Stimulated activated CD4-positive, alpha-beta T cell treated with anti-CD3 and anti-CD28 coated beads, TNF-alpha, amount 100 ng/mL, for 24 hours (primary cell): ENCODE data around the gene AHR.

ENCODE experiments used
- DNase-seq, 3 experiments: peaks; one replicate each; pipeline ENCODE4 v3.0.0-alpha.2; 2020; ENCODE audit warnings: low read depth in 3 of 3

The AHR gene

DNA sequence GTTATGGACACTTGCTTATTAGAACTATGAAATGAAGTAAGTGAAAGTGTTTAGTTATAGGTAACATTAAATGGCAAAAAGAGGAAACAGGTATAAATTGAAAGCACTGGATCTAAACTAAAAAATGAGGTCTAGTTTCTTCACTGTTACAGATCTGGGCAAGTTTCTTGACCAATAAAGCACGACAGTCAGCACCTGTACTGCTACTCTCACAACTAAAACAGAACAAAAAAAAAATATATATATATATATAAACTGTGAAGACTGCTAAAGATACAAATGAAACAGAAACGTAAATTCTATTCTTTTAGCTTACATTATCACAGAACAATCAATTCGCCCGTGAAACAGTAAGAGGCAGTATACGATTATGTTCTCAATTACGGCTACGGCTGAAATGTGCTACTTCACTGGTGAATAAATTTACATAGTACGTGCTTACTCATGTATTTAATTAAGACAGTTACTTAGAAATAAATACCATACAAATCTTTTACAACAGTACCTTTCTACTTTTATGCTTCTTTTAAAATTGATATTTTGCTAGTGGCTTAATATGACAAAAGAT is 4.2 kb downstream of the AHR start:
- DNase-seq: no peak

DNA sequence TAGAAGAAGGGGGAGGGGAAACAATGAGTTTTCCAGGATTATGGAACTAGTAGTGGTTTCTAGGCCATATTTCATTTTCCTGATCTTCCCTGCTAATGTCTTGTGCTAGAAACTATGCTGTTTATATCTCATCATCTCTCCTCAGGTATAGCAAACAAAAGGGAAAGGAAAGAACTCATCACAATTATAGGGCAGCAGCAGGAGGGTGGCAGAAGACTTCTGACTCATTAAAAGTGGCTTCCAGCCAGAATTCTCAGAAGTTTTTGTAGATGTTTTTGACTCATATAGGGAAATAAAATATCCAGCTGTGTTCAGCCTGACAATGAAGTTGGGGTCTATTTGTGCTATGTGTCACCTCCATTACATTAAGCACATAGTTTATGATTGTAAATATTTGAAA is 6.5 kb downstream of the AHR start:
- peak in 1 of 3 experiments; percentile 35 for DNase-seq

DNA sequence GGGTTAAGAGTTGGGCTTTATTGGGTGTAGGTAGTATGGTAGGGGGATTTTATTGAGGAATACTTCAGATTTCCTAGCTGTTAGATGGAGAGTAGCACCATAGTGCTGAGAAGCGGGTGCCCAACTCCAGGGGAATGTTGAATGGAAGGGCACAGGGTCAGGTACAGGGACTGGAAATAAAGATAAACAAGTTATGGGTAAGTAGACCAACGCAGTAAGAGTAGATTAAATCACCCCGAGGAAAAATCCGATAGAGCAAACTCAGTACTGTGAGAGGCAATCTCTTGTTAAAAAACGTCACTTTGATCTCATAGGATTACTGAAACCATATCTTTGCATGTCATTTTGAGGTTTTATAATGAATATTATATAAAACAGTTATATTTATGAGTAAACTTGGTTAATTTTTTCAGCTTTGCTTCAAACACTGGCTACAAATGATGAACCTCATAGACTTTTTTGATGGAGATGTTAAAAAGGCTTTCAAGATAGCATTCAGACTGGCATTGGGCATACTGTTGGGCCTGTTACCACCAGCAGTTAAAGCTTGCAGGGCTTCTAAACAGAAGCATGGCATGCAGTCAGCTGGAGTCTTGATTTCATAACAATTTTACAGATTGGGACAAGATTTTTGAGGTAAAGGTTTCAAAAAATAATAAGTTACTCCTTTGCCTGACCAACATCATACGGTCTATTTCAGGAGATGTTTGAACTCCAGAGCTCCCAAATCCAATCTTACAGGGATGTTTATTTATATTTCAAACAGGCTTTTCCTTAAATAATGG is 7.1 kb downstream of the AHR start:
- DNase-seq: no peak

DNA sequence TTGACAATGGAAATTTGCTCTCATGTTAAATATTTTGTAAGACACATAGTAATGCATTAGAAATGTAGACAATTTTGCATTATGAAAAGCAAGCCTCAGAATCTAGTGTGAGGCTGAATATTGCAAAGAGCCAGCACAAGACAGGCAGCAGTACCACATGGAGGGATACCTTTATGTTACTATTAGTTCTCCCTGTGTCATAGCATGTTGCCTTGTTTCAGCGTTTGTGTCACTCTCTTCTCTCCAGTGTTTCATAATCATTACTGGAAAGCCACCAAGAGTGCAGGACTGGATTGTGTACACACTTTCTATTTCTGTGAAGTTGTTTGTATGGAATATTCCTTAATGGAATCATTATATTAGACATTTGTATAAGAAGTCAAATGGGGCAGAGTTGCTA is 8.5 kb downstream of the AHR start:
- no peak for DNase-seq

DNA sequence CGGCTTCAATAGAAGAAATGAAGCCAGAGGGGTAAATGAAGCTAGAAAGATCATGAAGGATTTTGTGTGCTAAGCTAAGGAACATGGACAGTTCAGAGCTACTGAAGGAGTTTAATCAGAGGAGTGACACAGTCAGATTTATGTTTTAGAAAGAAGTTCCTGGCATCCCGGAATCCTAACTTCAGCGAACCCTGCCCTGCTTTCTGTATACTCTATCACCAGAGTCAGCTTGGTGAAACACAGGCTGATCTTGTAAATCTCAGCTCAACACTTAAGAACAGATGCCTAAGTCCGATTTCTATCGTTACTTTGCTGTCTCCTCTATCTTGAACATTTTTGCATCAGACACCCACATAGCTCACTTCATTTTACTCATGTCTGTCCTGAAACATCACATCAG is 9.1 kb downstream of the AHR start:
- no peak for DNase-seq

DNA sequence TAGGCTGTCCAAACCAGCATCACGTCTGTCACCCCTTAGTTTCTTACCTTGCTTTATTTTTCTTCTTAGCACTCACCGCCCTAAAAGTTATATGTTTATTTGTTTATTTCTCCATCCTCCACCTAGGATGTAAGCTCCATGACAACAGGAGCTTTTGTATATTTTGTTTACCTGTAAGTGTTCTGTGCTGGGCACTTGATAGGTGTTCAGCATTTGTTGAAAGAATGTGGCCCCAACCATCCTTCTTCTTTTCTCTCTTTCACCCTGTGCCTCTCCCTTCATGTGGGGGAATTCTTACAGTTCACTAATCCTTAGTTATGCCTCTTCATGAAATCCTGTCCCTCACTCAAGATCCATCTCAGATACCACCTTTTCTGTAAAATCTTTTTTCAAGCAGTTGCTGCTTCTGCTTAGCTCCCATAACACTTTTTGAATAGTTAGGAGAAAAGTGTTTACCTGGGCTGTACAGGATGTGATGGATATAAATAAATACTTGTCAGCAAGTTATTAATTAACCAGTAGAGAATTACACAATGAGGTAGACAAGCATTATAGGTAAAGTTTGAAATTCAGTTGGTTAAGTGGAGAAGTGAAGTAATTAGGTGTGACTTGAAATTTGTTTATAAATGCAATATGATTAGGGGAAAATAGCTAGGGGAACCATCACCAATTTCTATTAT is 9.7 kb downstream of the AHR start:
- DNase-seq: no peak

DNA sequence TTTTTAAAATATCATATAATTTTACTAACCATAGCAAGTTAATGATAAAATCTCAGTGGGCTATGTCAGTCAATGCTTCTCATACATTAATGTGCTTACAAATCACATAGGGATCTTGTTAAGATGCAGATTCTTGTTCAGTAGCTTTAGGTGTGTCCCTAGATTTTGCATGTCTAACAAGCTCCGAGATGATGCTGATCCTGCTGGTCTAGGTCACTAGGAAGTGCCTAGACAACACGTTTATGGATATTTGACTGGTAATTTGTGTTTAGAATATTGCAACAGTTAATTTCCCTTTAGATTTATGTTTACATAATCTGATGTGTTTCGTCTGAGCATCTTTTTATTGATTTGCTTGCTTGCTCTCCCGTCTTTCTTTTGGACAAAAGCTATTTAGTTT is 12.7 kb downstream of the AHR start:
- no peak for DNase-seq

DNA sequence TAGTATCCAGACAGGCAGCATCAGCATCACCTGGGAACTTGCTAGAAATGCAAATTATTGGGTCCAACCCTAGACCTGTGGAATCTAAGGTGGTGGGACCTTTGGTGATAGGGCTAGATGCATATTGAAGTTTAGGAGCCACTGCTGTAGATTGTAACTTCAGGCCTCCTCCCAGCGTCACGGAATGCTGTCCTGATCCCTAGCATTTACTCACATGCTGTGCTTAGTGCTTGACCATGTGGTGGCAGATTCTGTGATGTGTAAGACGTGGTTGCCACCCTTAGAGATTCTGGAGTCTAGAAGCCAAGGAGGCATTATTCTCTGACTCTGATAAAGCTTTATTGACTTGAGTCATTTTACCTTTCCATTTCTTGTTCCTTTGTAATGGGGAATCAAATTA is 13.5 kb downstream of the AHR start:
- no peak for DNase-seq

DNA sequence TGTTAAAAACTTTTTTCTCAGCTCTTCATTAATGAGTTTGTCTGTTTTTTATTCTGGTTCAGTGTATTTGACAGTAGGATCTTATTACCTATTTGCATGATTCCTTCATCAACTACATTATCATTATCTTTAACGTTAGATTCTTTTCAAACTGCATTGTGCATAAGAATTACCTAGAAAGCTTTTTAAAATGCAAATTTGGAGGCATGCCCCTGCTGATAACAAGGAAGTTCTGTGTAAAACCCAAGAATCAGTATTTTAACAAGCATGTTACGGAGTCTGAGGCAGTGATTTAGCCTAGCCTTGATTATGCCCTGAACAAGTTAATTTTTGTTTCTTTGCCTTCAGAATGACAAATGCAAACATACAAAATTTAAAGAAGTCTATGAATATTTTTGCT is 14.2 kb downstream of the AHR start:
- no peak for DNase-seq

DNA sequence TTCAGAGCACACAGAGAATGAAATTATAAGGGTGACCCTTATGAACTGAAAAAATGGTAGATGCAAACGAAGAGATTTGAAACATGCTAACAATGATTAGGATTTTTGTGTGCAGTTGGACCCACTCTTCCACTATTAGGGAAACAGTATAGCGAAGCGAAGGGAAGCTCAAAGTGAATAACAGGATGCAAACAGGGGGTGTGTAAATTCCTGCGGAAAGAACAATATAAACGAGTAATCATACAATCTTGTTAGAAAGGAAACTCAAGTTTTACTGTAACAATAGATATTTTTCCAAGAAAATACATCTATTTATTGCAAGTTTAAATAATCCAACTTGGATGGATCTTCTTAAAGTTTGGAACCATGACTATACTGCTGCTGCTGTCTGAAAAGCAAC is 14.7 kb downstream of the AHR start:
- DNase-seq: no peak

DNA sequence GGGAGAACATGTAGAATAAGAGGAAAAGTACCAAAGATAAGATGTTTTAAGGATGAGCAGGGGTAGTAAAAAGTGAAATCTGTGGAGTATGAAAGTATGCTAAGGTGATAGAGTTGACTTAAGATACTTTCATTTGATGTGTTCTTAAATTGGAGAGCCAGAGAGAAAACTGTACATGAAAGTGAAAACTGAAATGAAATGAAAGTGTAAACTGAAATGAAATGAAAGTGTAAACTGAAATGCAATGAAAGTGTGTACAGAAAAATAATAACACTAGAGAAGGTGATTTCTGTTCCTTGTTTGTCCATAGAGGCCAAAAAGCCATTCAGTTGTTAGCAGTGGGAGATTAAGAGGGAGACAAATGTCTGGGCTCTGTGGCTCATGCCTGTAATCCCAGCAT is 17.5 kb downstream of the AHR start:
- DNase-seq: no peak

DNA sequence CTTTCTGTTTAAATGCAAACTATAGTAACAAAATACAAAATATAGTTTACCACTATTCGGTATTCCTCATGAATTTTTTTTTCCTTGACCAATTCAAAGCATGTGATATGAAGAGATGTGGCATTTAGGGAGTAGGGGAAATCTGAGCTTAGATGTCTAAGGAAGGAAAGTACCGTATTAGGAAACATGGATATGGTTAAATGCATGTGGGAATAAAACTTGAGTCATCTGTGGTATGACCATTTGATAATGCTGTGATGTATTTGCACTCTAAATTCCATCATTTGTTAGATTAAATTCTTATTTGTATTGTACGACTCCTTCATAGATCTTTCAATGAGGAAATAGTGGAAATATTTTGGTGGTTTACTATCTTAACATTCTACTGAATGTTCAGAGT is 19.7 kb downstream of the AHR start:
- no peak for DNase-seq

DNA sequence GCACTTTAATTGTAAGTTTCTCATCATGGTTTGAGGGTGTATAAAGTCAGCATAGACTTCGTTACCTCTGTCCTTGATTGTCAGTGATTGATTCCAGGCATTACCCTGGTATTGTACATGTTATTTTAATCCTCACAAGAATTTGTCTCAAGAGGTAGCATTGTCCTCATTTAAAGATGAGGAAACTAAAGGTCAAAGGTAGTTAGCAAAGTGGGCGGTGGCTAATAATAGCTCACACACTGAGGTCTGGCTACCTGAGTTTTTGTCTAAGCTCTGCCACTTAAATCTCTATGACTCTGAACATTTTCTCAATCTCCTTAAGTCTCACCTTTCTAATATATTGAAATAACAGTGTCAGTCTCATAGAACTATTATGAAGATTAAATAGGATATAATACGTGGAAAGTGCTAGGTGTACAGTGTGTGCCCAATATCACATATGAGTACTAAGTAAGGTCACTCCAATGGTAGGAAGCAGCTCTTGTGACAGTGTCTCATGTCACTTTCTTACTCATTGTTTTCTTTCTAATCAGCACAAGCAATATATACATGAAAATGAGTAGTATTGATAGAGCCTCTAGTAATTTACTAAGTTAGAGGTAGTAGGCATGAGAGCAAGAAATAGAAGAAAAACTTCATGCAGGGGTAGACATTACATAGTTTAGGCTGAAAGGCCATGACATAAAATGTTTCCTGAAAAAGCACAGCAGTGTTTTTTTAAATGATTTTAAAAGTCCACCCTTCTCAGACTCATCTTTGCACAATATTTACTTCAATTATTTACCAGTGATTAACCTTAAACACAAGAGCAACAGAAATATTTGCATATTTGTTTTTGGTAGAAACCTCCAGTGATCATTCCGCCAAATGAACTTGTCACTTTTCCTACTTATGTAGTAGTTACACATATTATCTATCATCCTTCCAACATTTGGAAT is 21.0 kb downstream of the AHR start:
- DNase-seq: no peak

DNA sequence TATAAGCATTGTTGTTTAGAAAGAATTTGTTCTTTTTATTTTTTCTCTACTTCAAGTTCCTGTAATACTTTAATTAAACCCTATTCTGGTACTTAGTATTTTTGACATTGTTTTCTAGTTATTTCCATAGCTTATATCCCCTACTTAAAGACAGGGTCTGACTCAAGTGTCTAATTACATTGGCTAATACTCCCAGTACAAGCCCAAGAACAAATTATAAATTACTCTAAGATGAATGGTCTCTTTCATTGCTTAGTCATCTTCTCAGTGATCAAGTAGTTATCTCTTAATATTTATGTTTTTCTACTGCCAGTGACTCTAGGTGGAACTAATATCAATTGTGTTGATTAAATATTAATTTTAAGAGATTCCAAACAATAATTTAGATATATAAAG is 21.6 kb downstream of the AHR start:
- no peak for DNase-seq

DNA sequence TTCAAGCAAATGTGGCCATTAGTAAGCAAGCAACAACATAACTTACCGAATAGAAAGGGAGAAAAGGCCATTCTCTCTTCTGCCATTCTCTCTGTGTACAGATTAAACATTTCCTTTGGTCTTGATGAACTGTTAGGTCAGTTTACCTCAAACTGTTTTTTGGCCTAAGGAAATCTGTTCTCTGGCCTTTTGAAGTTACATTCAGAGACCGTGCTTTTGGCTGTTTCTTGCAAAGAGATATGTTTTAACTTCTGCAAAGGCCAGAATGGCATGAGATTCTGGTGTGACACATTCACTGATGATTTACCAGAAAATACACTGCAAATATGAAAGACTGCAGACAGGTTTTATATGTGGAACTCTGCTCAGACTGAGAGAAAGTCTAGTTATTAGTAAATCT is 22.2 kb downstream of the AHR start:
- DNase-seq: no peak

DNA sequence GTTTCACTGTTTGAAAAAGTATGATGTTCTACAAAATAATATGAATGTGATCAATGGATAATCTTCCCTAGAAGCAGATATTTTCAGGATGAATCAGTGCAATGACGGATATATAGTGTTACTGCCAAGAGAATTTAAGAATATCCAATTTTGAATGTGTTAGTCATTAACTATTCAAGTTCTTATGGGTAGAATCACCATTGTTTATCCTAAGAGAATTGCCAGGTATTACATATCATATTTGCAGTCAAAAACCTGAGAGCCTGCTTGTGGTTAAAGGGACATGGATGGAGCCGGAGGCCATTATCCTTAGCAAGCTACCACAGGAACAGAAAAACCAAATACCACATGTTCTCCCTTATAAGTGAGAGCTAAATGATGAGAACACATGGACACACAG is 26.9 kb downstream of the AHR start:
- DNase-seq: no peak

DNA sequence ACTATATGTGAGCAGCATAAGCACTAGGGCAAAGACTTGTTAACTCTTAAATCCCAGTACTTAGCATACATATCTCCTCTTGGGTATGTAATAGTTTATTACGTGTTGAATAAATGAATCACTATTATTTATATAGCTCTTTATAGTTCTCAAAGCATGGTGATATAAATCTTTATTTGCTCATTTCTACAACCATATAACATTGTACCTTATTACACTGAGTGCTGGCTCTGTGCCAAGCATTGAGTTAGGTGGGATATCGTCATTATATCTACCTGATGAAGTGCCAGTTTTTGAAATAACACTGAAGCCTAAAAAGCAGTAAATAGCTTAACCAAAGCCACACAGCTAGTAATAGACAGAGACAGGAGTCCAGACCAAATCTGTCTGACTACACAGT is 27.9 kb downstream of the AHR start:
- no peak for DNase-seq

DNA sequence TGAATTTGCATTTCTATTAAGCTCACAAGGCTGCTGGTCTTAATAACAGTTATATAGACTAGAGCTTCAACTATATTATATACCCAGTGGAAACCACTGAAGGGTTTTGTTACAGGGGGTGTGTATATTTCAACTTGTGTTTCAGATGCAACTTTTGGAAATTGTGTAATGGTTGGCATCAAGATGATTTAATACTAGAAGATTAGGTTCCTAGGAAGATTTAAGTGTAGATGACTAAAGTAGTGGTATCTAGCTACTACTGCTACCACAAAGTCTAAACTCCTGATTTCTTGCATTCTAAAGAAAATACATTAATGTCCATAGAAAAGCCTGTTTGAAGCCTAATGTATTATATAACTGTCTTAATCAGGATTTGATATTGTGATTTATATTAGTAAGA is 30.2 kb downstream of the AHR start:
- DNase-seq: no peak

DNA sequence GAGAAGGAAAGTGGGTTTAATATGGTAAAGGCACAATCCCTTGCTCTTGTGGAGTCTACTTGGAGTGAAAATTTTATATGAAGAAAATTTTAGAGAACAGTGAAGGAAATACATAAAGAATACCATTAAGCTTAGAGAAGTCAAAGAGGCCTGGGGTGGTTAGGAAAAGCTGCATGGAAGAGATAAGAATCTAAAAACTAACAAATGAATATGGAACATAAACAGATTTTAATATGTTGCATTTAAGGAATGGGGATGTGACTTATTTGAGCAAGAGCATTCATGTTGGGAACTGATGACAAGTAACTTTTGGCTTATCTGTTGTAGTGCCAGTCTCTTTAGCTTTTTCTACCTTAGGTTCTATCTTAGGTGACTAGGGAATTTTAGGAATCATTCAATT is 31.0 kb downstream of the AHR start:
- no peak for DNase-seq

DNA sequence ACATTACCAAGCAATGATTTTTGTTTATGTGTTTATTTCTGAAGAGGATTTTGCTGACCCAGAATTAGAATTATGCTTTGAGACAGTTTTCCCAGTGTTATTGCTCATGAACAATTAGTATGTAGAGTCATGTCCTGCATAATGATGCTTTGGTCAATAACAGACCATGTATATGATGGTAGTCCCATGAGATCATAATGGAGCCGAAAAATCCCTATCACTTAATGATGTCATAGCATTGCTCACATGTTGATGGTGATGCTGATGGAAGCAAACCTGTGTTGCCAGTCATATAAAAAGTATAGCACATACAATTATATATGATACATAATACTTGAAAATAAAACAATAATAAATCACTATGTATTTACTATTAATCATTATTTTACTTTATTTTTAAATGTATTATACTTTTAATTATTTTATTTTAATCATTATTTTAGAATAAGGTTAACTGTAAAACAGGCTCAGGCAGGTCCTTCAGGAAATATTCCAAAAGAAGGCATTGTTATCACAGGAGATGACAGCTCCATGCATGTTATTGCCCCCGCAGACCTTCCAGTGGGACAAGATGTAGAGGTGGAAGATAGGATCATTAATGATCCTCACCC is 33.5 kb downstream of the AHR start:
- DNase-seq: no peak

DNA sequence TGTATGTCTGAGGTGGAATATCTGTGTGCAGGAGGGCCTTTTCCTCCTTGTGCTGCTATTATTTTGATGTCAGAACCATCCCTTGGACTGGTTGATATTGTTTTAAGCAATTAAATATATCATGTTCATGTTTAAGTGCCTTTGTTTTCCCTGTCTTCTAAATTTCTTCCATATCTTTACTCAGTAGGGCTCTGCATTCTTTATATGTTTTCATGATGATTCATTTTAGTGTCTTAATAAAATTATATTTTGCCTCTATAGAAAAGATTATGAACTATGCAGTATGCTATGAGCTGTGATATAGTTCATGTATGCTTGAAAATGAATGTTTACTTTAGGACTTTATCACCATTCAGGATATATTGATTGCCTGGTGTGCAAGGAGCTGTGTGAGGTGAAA is 34.8 kb downstream of the AHR start:
- DNase-seq: no peak

DNA sequence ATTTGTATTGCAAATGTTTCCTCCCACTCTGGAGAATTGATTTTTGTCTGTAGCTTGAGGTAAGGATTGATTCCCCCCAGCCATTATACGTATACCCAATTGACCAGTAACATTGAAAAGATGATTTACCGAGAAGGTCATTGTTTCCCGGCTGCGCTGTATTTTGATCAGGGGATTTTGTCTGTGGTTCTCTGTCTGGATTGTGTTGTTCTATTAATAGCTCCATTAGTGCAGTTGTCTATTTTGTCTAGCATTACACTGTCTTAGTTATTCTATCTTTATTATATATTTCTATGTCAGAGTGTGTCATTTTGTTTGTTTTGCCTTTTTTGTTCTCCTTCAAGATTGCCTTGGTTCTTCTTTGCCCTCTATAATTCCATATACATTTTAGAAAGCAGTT is 37.7 kb downstream of the AHR start:
- no peak for DNase-seq
